Activated CD4-positive, alpha-beta T cell treated with anti-CD3 and anti-CD28 coated beads for 48 hours (primary cell): ENCODE measurements around the gene BICC1.
"Not testable (repeated sequence)": the region's sequence is repeated elsewhere in the genome, so short reads cannot be mapped to it uniquely, and the experiment has no call there.

Experiments
- DNase-seq: peaks from one replicate; pipeline ENCODE4 v3.0.0-alpha.2; 2020

Gene BICC1

DNA sequence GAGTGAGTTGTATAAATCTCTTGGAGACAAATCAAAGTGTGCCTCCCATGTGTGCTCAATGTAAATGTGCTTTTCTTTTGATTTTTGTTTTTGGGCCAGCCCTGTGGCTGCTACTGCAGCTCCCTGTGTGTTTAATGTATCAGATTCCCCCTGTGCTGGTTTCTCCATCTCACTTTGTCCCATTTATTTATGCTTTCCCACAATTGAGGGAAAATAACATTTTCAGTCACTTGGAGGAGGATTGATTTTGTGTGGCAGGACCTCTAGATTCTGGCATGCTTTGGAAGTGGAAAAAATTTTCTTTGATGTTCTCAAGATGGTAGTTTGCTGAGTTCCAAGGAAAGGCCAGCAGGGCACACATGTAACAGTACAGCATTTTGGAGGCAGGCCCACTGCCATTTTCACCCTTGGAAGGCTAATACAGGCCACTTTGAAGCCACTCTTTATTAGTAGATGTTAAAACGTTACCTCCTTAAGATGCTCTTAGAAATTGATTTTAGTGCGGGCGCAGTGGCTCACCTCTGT is 323.6 kb downstream of the BICC1 start:
- no peak for DNase-seq

- no peak for DNase-seq
Measured at GRCh38 chr10:58836991-58837575, 324.4 kb downstream of the BICC1 start.

- DNase-seq = no peak
Measured at GRCh38 chr10:58837826-58838225, 325.2 kb downstream of the BICC1 start.

GRCh38 chr10:58838561-58839208 is 326.0 kb downstream of the BICC1 start:
- no peak for DNase-seq

DNA sequence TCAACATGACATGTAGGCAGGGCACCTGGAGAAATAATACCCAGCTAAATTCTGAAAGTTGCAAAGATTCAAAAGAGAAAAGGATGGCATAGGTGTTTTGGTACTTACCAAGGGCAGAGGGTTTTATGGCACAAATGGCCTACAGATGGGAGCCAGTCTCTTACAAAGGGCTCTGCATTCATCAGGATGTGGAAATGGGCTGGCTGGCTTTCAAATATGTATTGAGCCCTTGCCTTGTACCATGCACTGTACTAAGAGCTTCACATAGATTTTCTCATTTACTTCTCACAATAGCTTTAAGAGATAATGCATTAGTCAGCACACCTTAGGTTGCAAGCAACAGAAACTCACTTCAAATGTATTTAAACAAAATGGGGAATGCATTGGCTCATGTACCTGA is 327.1 kb downstream of the BICC1 start:
- no peak for DNase-seq

GRCh38 chr10:58840840-58841435 is 328.3 kb downstream of the BICC1 start:
- DNase-seq = no peak

- no peak for DNase-seq
Measured at GRCh38 chr10:58842860-58843376, 330.2 kb downstream of the BICC1 start.

DNA sequence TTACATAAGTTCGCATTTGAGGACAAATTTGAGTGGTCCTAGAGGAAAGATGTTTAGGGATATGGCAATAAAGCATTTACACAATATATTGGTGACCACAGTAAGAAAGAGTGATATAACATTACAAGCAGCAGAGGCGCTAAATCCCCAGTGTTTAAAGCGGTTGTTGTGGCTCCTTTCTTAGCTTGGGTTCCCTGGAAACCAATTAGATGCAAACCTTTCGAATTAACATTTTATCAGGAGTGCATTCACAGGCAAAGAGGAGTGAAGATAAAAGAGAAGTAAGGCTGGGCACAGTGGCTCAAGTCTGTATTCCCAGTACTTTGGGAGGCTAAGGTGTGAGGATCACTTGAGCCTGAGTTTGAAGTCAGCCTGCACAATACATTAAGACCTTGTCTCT is 331.1 kb downstream of the BICC1 start:
- DNase-seq = no peak

DNA sequence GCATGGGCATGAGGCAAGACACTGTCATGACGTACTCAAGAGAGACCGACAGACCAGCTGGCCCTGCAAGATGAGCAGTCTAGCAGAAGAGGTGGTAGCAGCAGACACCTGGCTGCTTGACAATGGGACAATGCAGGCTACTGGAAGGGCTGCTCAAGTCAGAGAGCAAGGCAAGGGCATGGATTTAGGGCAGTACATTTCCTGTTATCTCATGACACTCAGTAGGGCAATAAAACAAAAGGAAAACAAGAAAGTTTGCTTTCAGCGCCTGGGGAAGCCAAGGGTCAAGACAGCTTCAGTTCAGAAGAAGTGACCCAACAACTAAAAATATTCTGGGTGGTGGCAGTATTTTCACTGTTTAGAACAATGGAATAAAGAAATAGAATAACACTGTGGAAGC is 332.0 kb downstream of the BICC1 start:
- DNase-seq = no peak

- no peak for DNase-seq
Measured at GRCh38 chr10:58846856-58847255, 334.2 kb downstream of the BICC1 start.

DNA sequence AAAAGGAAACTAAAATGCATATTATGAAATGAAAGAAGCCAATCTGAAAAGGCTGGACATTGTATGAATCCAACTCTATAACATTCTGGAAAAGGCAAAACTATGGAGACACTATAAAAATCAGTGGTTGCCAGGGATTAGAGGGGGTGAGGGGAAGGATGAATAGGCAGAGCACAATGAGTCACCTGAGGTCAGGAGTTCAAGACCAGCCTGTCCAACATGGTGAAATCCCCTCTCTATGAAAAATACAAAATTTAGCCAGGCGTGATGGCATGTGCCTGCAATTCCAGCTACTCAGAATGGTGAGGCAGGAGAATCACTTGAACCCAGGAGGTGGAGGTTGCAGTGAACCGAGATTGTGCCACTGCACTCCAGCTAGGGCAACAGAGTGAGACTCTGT is 338.9 kb downstream of the BICC1 start:
- DNase-seq = no peak

DNA sequence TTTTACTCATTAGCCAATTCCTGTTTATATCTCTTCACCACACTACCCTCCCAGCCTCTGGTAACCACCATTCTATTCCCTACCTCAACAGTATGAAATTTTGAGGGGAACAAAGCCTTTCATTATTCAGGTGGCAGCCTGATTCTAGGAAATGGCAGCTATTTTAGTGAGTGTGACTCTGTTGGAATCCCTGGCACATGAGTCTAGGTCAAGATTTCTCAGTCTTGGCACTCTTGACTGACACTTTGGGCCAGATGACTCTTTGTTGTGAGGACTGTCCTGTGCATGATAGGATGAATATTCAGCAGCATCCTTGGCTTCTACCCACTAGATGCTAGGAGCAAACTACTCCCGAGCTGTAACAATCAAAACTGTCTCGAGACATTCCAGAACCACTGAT is 341.0 kb downstream of the BICC1 start:
- DNase-seq = no peak

GRCh38 chr10:58854811-58855210 is 342.1 kb downstream of the BICC1 start:
- no peak for DNase-seq

DNA sequence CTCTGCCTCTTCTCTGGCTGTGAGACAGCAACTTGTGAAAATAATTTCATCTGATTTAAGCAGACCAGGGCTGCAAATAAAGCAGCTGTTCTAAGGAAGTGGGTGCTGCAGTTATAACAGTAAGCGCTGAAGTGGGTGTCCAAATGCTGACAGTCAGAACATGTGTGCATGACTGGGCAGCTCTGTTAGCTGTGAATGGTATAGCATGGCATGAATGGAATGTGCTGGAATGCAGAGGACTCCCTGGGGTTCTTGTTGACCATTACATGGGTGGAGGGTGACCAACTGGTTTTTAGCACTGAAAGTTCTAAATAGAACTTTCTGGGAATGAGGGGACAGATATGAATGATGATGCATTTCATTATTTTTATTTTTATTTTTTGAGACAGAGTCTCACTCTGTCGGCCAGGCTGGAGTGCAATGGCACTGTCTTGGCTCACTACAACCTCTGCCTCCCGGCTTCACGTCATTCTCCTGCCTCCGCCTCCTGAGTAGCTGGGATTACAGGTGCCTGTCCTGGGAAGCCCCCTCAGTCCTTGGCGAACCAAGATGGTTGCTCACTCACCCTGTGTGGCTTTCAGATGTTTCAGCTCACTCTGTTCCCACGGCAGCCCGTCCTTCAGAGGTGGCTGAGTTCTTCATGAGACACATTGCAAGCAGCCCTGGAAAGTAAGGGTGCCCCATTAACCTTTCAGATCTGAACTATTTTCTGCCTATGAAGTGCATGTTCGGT is 344.0 kb downstream of the BICC1 start:
- DNase-seq = no peak

DNA sequence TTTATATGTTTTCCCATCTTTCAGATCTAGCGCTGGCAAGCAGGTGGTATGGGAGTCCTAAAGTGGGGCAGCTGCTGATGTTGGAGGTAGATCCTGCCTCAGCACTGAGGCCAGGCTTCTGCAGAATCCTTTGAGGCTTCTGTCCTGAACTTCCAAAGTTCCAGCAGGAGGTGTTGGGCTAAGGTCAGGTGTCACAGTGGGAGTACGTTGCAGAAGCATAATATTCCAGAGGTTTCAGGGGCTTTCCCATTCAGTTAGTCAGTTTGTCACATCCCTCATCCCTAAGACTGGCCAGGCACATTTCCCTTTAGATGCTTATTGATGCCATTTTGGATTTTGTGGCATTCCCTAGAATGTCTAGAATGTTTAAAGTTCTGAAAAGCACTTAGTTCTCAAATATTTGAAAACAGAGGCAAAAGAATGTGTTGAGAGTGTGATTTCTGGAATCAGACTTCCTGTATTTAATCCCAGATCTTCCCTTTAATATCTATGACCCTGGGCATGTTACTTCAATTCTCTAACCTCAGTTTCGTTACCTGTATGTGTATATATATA is 344.7 kb downstream of the BICC1 start:
- DNase-seq = no peak

- DNase-seq = not testable (repeated sequence)
Measured at GRCh38 chr10:58858123-58858522, 345.5 kb downstream of the BICC1 start.

DNA sequence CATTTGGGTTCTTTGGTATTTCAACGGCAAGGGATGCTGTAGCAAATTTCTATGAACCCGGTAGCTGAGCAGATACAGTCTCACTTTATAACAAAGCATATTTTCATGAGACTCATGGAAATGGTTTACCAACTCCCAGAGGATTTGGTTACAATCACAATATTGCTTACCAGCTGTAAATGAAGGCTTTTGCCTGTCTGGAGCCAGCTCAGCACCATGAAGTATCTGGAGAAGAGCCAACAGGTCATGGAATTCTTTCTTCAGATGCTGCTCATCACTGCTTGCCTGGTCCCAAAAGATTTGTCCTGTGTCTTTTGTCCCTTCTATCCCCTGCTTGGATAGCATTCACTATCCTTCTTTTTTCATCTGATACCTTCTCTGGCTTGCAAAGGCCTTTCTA is 346.9 kb downstream of the BICC1 start:
- no peak for DNase-seq

- DNase-seq = no peak
Measured at GRCh38 chr10:58867683-58868082, 355.0 kb downstream of the BICC1 start.

DNA sequence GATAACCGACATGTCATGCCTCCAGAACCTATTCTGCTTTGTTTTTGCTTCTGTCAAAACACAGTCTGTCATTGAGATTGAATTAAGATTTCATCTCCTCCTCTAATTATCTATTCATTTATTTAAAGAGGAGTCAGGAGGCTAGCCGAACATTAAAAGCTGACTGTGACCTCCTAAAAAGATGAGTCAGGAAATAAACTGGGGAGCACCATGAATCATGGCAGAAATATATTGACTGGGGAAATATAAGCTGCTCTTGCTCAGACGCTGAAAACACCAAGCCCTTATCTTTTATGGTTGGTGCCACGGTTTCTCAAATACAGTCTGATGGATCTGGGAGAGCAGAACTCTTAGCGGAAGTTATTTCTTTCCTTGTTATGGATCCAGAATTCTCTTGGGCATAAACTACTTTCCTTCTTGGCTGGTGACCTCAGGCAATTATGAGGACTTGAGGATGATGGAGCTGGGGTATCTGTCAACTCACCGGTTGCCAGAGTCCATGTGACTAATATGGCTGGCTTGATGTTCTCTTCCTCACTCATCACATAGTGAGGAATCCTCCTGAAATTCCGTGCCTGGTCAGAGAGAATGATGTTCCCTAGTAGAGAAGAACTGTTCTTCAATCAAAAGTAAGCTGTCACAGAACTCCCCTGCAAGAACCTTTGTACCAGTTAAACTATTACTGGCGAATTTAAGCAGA is 356.2 kb downstream of the BICC1 start:
- DNase-seq = no peak

GRCh38 chr10:58870070-58870469 is 357.4 kb downstream of the BICC1 start:
- DNase-seq = no peak

DNA sequence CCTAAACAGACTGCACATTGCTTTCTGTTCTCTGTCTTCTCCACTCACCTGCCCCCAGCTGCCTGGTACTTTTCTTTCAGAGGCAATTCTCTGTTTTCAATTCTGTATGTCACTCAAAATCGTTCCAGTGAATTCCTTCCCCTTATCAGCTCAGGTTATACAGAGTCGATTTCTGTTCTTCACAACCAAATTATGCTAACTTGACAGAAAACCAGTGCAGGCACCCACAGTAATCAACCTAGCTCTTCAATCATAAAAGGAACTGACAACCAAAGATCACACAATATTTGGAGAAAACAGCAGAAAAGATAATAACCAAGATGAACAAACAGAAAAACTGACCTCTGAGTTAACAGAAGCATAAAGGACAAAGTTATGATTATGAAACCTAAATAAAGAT is 360.5 kb downstream of the BICC1 start:
- DNase-seq = no peak
